OCI-LY7 (cell line): ENCODE measurements around the gene PRKCA.

Experiments
- EZH2phosphoT487 ChIP-seq: fragments of 200-600 bp; sonication (generic); IDR thresholded peaks from 2 replicates; pipeline ENCODE4 v1.6.1; 2018; ENCODE audit warnings: low read depth, borderline replicate concordance, mild to moderate bottlenecking, mixed run types, antibody characterized with exemption, low read length, moderate library complexity, mixed read lengths
- TF ChIP-seq, protein P1 (sequence below): fragments of 200-600 bp; sonication (generic); conservative IDR thresholded peaks from 2 replicates; pipeline ENCODE4 v1.5.1; 2014; ENCODE audit warnings: mild to moderate bottlenecking, antibody characterized with exemption, low read length, moderate library complexity, mixed read lengths

DNA sequence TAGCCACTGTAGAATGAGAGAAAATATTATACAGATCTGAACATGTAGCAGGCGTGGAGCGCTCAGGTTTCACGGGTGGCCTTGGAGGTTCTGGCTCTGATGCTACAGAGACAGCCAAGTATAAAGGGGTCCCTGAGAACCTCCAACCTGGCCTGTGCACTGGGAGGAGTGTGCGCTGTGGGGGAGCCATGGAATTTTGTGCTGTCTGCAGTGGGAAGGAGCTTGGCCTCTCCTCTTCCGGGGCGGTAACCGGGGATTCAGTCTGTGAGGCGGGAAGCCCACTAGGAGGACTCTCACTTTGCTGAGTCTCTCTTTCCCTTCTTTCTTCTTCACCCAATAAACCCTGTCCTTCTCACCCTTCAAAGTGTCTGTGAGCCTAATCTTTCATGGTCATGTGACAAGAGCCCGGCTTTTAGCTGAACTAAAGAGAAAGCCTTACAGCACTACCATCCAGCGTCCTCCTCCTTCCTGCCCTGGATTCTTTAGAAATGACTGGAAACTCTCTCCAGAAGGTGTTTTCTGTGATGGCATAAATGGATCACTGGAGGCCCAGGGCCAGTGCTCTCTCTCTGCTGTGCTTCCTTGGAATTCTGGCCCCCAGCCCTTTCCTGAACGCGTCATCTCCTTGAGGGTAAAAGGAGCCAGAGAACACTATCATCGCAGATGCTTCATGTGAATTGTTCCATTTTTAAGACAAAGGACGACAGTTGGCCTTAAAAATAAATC lies 300.4 kb downstream of the PRKCA start:
- TF ChIP-seq, protein P1, sequence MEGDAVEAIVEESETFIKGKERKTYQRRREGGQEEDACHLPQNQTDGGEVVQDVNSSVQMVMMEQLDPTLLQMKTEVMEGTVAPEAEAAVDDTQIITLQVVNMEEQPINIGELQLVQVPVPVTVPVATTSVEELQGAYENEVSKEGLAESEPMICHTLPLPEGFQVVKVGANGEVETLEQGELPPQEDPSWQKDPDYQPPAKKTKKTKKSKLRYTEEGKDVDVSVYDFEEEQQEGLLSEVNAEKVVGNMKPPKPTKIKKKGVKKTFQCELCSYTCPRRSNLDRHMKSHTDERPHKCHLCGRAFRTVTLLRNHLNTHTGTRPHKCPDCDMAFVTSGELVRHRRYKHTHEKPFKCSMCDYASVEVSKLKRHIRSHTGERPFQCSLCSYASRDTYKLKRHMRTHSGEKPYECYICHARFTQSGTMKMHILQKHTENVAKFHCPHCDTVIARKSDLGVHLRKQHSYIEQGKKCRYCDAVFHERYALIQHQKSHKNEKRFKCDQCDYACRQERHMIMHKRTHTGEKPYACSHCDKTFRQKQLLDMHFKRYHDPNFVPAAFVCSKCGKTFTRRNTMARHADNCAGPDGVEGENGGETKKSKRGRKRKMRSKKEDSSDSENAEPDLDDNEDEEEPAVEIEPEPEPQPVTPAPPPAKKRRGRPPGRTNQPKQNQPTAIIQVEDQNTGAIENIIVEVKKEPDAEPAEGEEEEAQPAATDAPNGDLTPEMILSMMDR, result no peak
- TF ChIP-seq EZH2phosphoT487, result no peak
